Vagina (tissue), 2 donors: ENCODE data around the gene PANX1.

Experiments used
- CTCF ChIP-seq, 3 experiments: fragments of 450-650 bp in 2 of 3; fragments of 200-600 bp in 1 of 3; sonication (generic) in 1 of 3; IDR thresholded peaks; one replicate each; pipeline ENCODE4 v1.5.1; 2017 to 2019; ENCODE audit warnings: antibody characterized with exemption in 3 of 3, mild to moderate bottlenecking in 2 of 3, moderate library complexity in 2 of 3
- POLR2A ChIP-seq, 2 donors: fragments of 450-650 bp; IDR thresholded peaks; one replicate each; pipeline ENCODE4 v1.6.1; 2017; ENCODE audit warnings: antibody characterized with exemption in 2 of 2, mild to moderate bottlenecking in 2 of 2, moderate library complexity in 2 of 2
- POLR2AphosphoS5 ChIP-seq, 2 donors: sonication (generic); formaldehyde crosslinking; IDR thresholded peaks; one replicate each; pipeline ENCODE4 v1.9.0; 2017; ENCODE audit warnings: antibody characterized with exemption in 2 of 2, mild to moderate bottlenecking in 2 of 2, low read depth in 1 of 2; ENCODE audit not compliant: insufficient read depth in 1 of 2

- TF ChIP-seq POLR2A (IDR thresholded peaks at IDR 0.05): no peak
- TF ChIP-seq CTCF (IDR thresholded peaks at IDR 0.05): no peak
- no peak for TF ChIP-seq POLR2AphosphoS5 (IDR thresholded peaks at IDR 0.05; ENCODE audit: insufficient read depth in 1 of 2, low read depth in 1 of 2)
Observed at GRCh38 chr11:94184846-94185245, 56.2 kb downstream of the PANX1 start.
